Activated CD4-positive, alpha-beta T cell treated with anti-CD3 and anti-CD28 coated beads, Interleukin-2, Interleukin-6, amounts not matched to agents 100 ng/mL and 50 ng/mL, durations not matched to agents 16 hours and 8 hours (primary cell): ENCODE data around the gene POMGNT1.

Experiments
- DNase-seq: peaks from one replicate; pipeline ENCODE4 v3.0.0-alpha.2; 2020

Gene POMGNT1

GRCh38 chr1:46152016-46152415 lies 46.2 kb downstream of the POMGNT1 start:
- DNase-seq, result no peak

- DNase-seq, result no peak
Measured at GRCh38 chr1:46150085-46150484, 48.1 kb downstream of the POMGNT1 start.

DNA sequence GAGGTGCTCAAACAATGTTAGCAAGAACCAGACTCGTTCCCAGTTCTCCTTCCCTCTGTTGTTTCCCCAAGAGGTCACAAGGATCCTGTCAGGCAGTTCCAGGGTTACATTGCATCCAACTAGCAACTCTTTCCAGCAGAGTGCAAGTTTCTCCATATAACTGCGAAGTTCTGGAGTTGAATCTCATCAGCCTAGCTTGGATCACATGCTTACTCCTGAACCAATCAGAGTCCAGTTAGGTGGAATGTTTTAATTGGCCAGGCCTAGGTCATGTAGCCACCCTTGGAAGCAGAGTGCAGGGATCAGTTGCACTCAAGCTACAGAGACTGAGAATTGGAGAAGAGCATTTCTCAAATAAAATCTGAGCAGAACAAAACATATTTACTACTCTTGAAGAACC lies 49.9 kb downstream of the POMGNT1 start:
- no peak for DNase-seq
